ENCODE data around the gene RCN1.
"Not testable (repeated sequence)": the region's sequence is repeated elsewhere in the genome, so short reads cannot be mapped to it uniquely, and the experiment has no call there.

The RCN1 gene

DNA sequence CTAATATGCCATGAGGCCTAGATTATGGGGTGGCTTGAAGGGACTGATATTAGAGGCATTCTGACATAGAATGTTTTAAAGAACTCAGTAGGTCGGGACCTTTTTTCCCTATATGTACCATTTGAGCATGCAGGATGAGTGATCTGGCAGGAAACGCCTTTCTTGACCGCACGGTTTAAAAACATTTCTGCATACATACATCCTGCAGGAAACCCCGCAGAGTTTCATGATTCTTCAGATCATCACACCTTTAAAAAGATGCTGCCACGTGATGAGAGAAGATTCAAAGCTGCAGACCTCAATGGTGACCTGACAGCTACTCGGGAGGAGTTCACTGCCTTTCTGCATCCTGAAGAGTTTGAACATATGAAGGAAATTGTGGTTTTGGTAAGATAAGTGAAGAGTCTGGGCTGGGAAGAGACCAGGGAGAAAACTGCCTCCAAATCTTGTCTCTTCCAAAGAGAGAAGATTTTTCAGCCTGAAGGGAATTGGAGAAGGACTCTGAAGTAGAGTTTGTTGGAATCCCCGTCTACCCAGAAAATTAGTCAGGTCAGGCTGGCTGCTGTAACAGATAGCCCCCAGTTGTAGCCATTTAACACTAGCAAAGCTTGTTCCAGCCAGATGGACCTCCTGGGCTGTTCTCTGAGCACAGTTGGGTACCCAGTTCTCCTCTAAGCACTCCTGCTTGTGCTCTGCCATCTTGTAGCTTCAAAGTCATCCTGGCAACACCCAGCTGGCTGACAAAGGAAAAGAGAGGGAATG lies 7.4 kb downstream of the RCN1 start:
- no peak for DNase-seq
- no peaks in the 10 kb centered on the region for H3K4me1 ChIP-seq
- H3K4me3 ChIP-seq (ENCODE audit: low read depth, low read length): no peak overlapping the region
- TF ChIP-seq, protein P1, sequence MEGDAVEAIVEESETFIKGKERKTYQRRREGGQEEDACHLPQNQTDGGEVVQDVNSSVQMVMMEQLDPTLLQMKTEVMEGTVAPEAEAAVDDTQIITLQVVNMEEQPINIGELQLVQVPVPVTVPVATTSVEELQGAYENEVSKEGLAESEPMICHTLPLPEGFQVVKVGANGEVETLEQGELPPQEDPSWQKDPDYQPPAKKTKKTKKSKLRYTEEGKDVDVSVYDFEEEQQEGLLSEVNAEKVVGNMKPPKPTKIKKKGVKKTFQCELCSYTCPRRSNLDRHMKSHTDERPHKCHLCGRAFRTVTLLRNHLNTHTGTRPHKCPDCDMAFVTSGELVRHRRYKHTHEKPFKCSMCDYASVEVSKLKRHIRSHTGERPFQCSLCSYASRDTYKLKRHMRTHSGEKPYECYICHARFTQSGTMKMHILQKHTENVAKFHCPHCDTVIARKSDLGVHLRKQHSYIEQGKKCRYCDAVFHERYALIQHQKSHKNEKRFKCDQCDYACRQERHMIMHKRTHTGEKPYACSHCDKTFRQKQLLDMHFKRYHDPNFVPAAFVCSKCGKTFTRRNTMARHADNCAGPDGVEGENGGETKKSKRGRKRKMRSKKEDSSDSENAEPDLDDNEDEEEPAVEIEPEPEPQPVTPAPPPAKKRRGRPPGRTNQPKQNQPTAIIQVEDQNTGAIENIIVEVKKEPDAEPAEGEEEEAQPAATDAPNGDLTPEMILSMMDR (IDR thresholded peaks at IDR 0.05; ENCODE audit: low read depth, low read length): no peak
- no peaks in the 10 kb centered on the region for H3K36me3 ChIP-seq
- no peaks in the 10 kb centered on the region for H3K27me3 ChIP-seq
- no peaks in the 10 kb centered on the region for H3K9me3 ChIP-seq

DNA sequence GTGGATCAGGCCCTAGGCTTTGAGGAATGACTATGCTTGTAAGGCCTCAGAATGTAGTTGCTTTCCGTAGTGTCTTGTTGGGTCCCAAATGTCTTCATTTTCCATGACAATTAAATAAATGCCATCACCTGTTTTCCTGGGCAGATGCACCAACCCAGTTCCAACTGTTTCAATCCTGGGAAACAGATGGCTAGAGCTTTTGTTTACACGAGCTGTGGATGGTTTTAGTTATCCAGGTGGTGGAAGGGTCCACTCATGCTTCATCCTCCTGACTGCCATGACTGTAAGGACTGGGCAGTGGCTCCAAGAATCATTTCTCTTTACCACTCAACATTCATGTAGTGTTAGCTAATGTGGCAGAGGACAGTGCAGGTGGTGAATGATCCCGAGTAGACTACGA lies 8.6 kb downstream of the RCN1 start:
- no peak for DNase-seq
- no peaks in the 10 kb centered on the region for H3K36me3 ChIP-seq

GRCh38 chr11:32100495-32100894 lies 9.6 kb downstream of the RCN1 start:
- H3K4me1 ChIP-seq: no peaks in the 10 kb centered on the region
- DNase-seq: no peak
- no peaks in the 10 kb centered on the region for H3K36me3 ChIP-seq
- TF ChIP-seq, protein P1 (IDR thresholded peaks at IDR 0.05; ENCODE audit: low read depth, low read length): no peak
- no peaks in the 10 kb centered on the region for H3K9me3 ChIP-seq
- no peak overlapping the region for H3K4me3 ChIP-seq (ENCODE audit: low read depth, low read length)
- H3K27me3 ChIP-seq: no peaks in the 10 kb centered on the region

More for the DNA sequence above, 8.6 kb downstream of the RCN1 start:
- Histone ChIP-seq H3K4me3 (ENCODE audit: low read depth, low read length) (no peak overlapping the region), H3K9me3 (no peaks in the 10 kb centered on the region), H3K4me1 (no peaks in the 10 kb centered on the region), H3K27me3 (no peaks in the 10 kb centered on the region)
- TF ChIP-seq, protein P1 (IDR thresholded peaks at IDR 0.05; ENCODE audit: low read depth, low read length): no peak

GRCh38 chr11:32101791-32102190 lies 10.9 kb downstream of the RCN1 start:
- H3K4me1 ChIP-seq: no peaks in the 10 kb centered on the region
- no peak overlapping the region for H3K4me3 ChIP-seq (ENCODE audit: low read depth, low read length)
- no peak for DNase-seq
- no peaks in the 10 kb centered on the region for H3K27me3 ChIP-seq
- TF ChIP-seq, protein P1 (IDR thresholded peaks at IDR 0.05; ENCODE audit: low read depth, low read length): no peak
- H3K9me3 ChIP-seq: no peaks in the 10 kb centered on the region
- H3K36me3 ChIP-seq: no peaks in the 10 kb centered on the region

DNA sequence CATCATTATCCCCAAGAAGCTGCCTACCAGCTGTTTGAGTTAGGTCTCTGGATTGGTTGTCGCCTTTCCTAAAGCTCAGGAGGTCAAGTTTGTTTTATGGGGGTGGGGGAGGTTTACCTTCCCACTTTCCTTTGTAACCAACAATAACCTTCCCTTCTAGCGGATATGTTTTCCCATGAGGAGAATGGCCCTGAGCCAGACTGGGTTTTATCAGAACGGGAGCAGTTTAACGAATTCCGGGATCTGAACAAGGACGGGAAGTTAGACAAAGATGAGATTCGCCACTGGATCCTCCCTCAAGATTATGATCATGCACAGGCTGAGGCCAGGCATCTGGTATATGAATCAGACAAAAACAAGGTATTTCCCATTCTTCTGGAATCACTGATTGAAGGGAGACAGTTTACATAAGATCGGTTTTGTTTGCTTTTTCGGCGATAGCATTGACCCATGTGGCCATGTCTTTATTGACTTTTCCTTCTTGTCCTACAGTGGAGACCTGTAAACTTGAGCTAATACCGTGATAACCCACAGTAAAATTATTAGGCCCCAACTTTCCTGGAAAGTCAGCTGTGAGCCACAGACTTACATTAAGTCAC lies 12.3 kb downstream of the RCN1 start:
- DNase-seq: not testable (repeated sequence)

DNA sequence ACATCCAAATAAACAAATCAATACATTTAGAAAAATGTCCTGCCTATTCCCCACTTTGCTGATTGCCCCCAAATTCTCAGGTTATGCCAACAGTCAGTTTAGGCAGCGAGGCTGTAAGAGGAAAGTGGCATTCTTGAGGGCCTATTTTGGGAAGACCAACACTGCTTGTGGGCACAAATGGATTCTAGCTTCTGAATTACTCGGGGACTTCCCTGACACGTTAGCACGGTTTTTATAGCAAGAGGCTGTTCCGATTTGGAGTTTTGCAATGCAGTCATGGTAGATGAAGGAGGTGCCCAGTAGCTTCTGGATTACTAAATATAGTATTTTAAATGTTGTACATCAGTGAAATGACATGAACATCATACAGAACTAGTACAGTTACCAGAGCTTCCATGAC lies 13.1 kb downstream of the RCN1 start:
- no peak for DNase-seq
- Histone ChIP-seq H3K27me3 (no peaks in the 10 kb centered on the region), H3K36me3 (no peaks in the 10 kb centered on the region), H3K4me1 (no peaks in the 10 kb centered on the region), H3K4me3 (ENCODE audit: low read depth, low read length) (no peak overlapping the region), H3K9me3 (no peaks in the 10 kb centered on the region)
- TF ChIP-seq, protein P1 (IDR thresholded peaks at IDR 0.05; ENCODE audit: low read depth, low read length): no peak

More for the DNA sequence above, 12.3 kb downstream of the RCN1 start:
- not testable (repeated sequence) for H3K36me3 ChIP-seq; H3K4me3 ChIP-seq (ENCODE audit: low read depth, low read length); H3K9me3 ChIP-seq; H3K27me3 ChIP-seq; H3K4me1 ChIP-seq
